A549 (cell line): Measurements from ENCODE around the gene MCM7. TPM values are rescaled to one million over a fixed set of nuclear protein-coding genes. Genes with fewer than 3 reads are reported as not detected.
A peak's percentile ranks its signal among the peaks of the same experiment; 100 is the strongest.
"Not testable (repeated sequence)": the region's sequence is repeated elsewhere in the genome, so short reads cannot be mapped to it uniquely, and the experiment has no call there.

Experiments used
- ATAC-seq, 2 experiments: fragments of 200-7000 bp in 1 of 2; fragments of >200 bp in 1 of 2; cut with Nextera tagmentation in 1 of 2; cut with Tn5 transposase in 1 of 2; 3 replicates each; pipeline versions ENCODE4 v1.8.0 to v1.9.1; 2018 to 2020; ENCODE audit warnings: mild to moderate bottlenecking in 1 of 2, moderate library complexity in 1 of 2
- CTCF ChIA-PET: fragments of 300-600 bp; sonication (Branson Sonifier 250); formaldehyde crosslinking; extraction: SDS; loops from one replicate; lab custom pipeline; 2021; ENCODE audit warnings: antibody characterized with exemption, inconsistent platforms; lab: Yijun Ruan, JAX
- POLR2A ChIA-PET: fragments of 350-600 bp; formaldehyde crosslinking; extraction: SDS; loops from one replicate; lab custom pipeline; 2021; ENCODE audit warnings: antibody characterized with exemption, inconsistent platforms; lab: Yijun Ruan, JAX
- DNase-seq, 2 experiments: peaks; one replicate each; pipeline versions ENCODE4 v3.0.0 to v3.0.0-alpha.2; 2011 to 2016; ENCODE audit warnings: low read depth in 1 of 2, low spot score in 1 of 2
- FAIRE-seq: peaks from 2 replicates; lab custom pipeline; 2011; peaks lifted over from hg19 to GRCh38; lab: Jason Lieb, UNC
- H3K27ac ChIP-seq, 2 experiments: fragments of >200 bp; sonication (Bioruptor Twin); formaldehyde crosslinking; 3 replicates each; pipeline ENCODE4 v1.5.1; 2016 to 2017
- H3K4me1 ChIP-seq: fragments of >200 bp; sonication (Bioruptor Twin); formaldehyde crosslinking; 3 replicates; pipeline ENCODE4 v1.6.1; 2016
- H3K4me2 ChIP-seq: fragments of >200 bp; sonication (Bioruptor Twin); formaldehyde crosslinking; 3 replicates; pipeline ENCODE4 v1.6.1; 2016
- H3K4me3 ChIP-seq: fragments of >200 bp; sonication (Bioruptor Twin); formaldehyde crosslinking; 3 replicates; pipeline ENCODE4 v1.5.1; 2016
- H3K9me3 ChIP-seq: fragments of >200 bp; sonication (Bioruptor Twin); formaldehyde crosslinking; 3 replicates; pipeline ENCODE4 v1.6.1; 2016
- BHLHE40 ChIP-seq: IDR thresholded peaks from 2 replicates; pipeline ENCODE4 v1.6.1; 2012; ENCODE audit warnings: low read depth, low read length, inconsistent platforms
- CBX8 ChIP-seq: fragments of 200-600 bp; sonication (generic); IDR thresholded peaks from 2 replicates; pipeline ENCODE4 v1.6.1; 2016
- CEBPB ChIP-seq, 2 experiments: fragments of >200 bp in 1 of 2; sonication (Bioruptor Twin) in 1 of 2; formaldehyde crosslinking in 1 of 2; IDR thresholded peaks; 2 replicates each; pipeline ENCODE4 v1.6.1; 2012 to 2016
- CHD4 ChIP-seq: fragments of 200-600 bp; sonication (generic); IDR thresholded peaks from 2 replicates; pipeline ENCODE4 v1.6.1; 2016; ENCODE audit warnings: antibody characterized with exemption, mild to moderate bottlenecking, borderline replicate concordance
- CTCF ChIP-seq: fragments of >200 bp; sonication (Bioruptor Twin); formaldehyde crosslinking; IDR thresholded peaks from 3 replicates; pipeline ENCODE4 v1.5.1; 2016
- EP300 ChIP-seq, 2 experiments: fragments of >200 bp; sonication (Bioruptor Twin); formaldehyde crosslinking; IDR thresholded peaks; 2 replicates in 1 of 2; 3 replicates in 1 of 2; pipeline ENCODE4 v1.6.1; 2016 to 2017
- NR3C1 ChIP-seq: fragments of >200 bp; sonication (Bioruptor Twin); formaldehyde crosslinking; IDR thresholded peaks from 3 replicates; pipeline ENCODE4 v1.6.1; 2017
- POLR2AphosphoS2 ChIP-seq: conservative IDR thresholded peaks from 2 replicates; pipeline ENCODE4 v1.6.1; 2012; ENCODE audit warnings: low read length, improper control_type of control experiment, inconsistent platforms
- RAD21 ChIP-seq, 2 experiments: fragments of >200 bp in 1 of 2; sonication (Bioruptor Twin) in 1 of 2; formaldehyde crosslinking in 1 of 2; IDR thresholded peaks in 1 of 2; conservative IDR thresholded peaks in 1 of 2; 2 replicates in 1 of 2; 3 replicates in 1 of 2; pipeline ENCODE4 v1.6.1; 2012 to 2018; ENCODE audit warnings: inconsistent platforms in 1 of 2
- SMC3 ChIP-seq: fragments of >200 bp; sonication (Bioruptor Twin); formaldehyde crosslinking; IDR thresholded peaks from 3 replicates; pipeline ENCODE4 v1.6.1; 2018; ENCODE audit warnings: inconsistent platforms
- WGBS: methylation state at CpG from one replicate; pipeline ENCODE4 v1.1.6; 2017; ENCODE audit errors: missing lambda C conversion rate; 5-methylcytosine and 5-hydroxymethylcytosine counted together
- polyA plus RNA-seq, 4 experiments: library from polyadenylated mRNA; depleted of rRNA in 3 of 4; stranded (reverse); fragments of >200 nt; fragmentation: RNase III in 1 of 4; extraction: RNeasy Plus Mini Kit Qiagen cat#74134 plus additional on column Dnase treatment in 1 of 4; gene quantifications; 2 replicates in 3 of 4; 3 replicates in 1 of 4; pipeline ENCODE4 v1.2.3, GENCODE V29; 2011 to 2017
- TF ChIP-seq, protein P1 (sequence below): fragments of 450-650 bp; IDR thresholded peaks from 2 replicates; pipeline ENCODE4 v1.6.1; 2014; ENCODE audit warnings: antibody characterized with exemption
- TF ChIP-seq, protein P2 (sequence below): IDR thresholded peaks from 2 replicates; pipeline ENCODE4 v1.6.1; 2012

MCM7 gene
- polyA plus RNA-seq, 2 of the 4 experiments (the other 2 are of a cell fraction), result 145 to 287 TPM

GRCh38 chr7:100130608-100131453 lies 29.6 kb upstream of the MCM7 start:
- FAIRE-seq, result no peak
- CTCF ChIA-PET, result interaction anchor here (0.5 to 13.2 kb wide), 27 partner anchors 9 to 1219 kb away, joined by 3 to 245 read pairs (median 3); partner anchors contain the start of genes AP4M1, CNPY4, LAMTOR4 and MCM7
- POLR2A ChIA-PET, result interaction anchor here (0.7 to 3.4 kb wide), 3 partner anchors 18 to 656 kb away, joined by 3 to 8 read pairs (median 4); partner anchors contain the start of genes AP4M1, LAMTOR4 and MCM7
- Histone ChIP-seq H3K4me3 (no peak overlapping the region), H3K27ac (peak overlapping the region in 1 of 2 experiments; percentile 63; a peak in 4 of 6 replicates), H3K4me2 (peak overlapping the region; percentile 68), H3K4me1 (peaks cover 15% of the 10 kb centered on the region), H3K9me3 (no peaks in the 10 kb centered on the region)
- peak; percentile 28 to 41; a peak in 3 of 6 replicates for ATAC-seq
- peak; percentile 63 to 74 for DNase-seq
- WGBS, result 11% methylated on average over 24 of the region's 24 CpGs
- TF ChIP-seq RAD21 (conservative IDR thresholded peaks at IDR 0.05 in 1 of 2, IDR thresholded peaks at IDR 0.05 in 1 of 2) (peak; percentile 71 to 72), SMC3 (peak; percentile 39), CEBPB (IDR thresholded peaks at IDR 0.05) (0 out of 4 replicates have a peak, but pooled peaks of 1 of the 2 experiments have one; percentile 43), CHD4 (no peak), CTCF (peak; percentile 80), NR3C1 (no peak)
- TF ChIP-seq, protein P1, sequence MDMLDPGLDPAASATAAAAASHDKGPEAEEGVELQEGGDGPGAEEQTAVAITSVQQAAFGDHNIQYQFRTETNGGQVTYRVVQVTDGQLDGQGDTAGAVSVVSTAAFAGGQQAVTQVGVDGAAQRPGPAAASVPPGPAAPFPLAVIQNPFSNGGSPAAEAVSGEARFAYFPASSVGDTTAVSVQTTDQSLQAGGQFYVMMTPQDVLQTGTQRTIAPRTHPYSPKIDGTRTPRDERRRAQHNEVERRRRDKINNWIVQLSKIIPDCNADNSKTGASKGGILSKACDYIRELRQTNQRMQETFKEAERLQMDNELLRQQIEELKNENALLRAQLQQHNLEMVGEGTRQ, result 0 out of 2 replicates have a peak, but pooled peaks have one; percentile 17

- H3K4me3 ChIP-seq, H3K9me3 ChIP-seq, DNase-seq, FAIRE-seq, H3K27ac ChIP-seq, ATAC-seq, H3K4me2 ChIP-seq: not testable (repeated sequence)
- CTCF ChIA-PET, result interaction anchor here (0.6 to 13.2 kb wide), 19 partner anchors 8 to 1218 kb away, joined by 3 to 245 read pairs (median 4); partner anchors contain the start of genes AP4M1, CNPY4, LAMTOR4 and MCM7
- peaks cover 21% of the 10 kb centered on the region for H3K4me1 ChIP-seq
- POLR2A ChIA-PET, result interaction anchor here (3.4 kb wide), 1 partner anchor 29 kb away, joined by 8 read pairs; the partner anchor contains the start of genes AP4M1 and MCM7
- 75% methylated on average over 1 of the region's 1 CpG for WGBS
These were observed 29.0 kb upstream of the MCM7 start for GRCh38 chr7:100130220-100130607.

GRCh38 chr7:100128637-100128963 lies 27.4 kb upstream of the MCM7 start:
- FAIRE-seq (no peak), ATAC-seq (no peak), DNase-seq (no peak)
- Histone ChIP-seq H3K9me3 (no peaks in the 10 kb centered on the region), H3K4me3 (no peak overlapping the region), H3K4me2 (no peak overlapping the region), H3K4me1 (peaks cover 30% of the 10 kb centered on the region), H3K27ac (no peak overlapping the region)
- WGBS, result 70% methylated on average over 1 of the region's 1 CpG
- ChIA-PET POLR2A (interaction anchor here (3.4 kb wide), 1 partner anchor 28 kb away, joined by 8 read pairs; the partner anchor contains the start of genes AP4M1 and MCM7), CTCF (interaction anchor here (1.0 to 13.2 kb wide), 7 partner anchors 22 to 279 kb away, joined by 3 to 245 read pairs (median 7); partner anchors contain the start of genes AP4M1, GJC3, LAMTOR4 and MCM7)
- TF ChIP-seq EP300 (IDR thresholded peaks at IDR 0.05), result no peak
- no peak for TF ChIP-seq CEBPB (IDR thresholded peaks at IDR 0.05)
- no peak for TF ChIP-seq POLR2AphosphoS2
- TF ChIP-seq CBX8, result no peak
- no peak for TF ChIP-seq BHLHE40
- TF ChIP-seq, protein P2, sequence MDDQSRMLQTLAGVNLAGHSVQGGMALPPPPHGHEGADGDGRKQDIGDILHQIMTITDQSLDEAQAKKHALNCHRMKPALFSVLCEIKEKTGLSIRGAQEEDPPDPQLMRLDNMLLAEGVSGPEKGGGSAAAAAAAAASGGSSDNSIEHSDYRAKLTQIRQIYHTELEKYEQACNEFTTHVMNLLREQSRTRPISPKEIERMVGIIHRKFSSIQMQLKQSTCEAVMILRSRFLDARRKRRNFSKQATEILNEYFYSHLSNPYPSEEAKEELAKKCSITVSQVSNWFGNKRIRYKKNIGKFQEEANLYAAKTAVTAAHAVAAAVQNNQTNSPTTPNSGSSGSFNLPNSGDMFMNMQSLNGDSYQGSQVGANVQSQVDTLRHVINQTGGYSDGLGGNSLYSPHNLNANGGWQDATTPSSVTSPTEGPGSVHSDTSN, result no peak
